GM12865 (cell line): ENCODE results near the gene DTX2.
"Not testable (repeated sequence)": the region's sequence is repeated elsewhere in the genome, so short reads cannot be mapped to it uniquely, and the experiment has no call there.

Source experiments
- DNase-seq: peaks from one replicate; pipeline ENCODE4 v3.0.0; 2010; ENCODE audit warnings: low read depth
- H3K4me3 ChIP-seq: 2 replicates; pipeline ENCODE4 v1.5.1; 2011; ENCODE audit warnings: mild to moderate bottlenecking, low read depth, low read length, control low read depth

DTX2 gene

GRCh38 chr7:76476742-76477474 is 15.4 kb downstream of the DTX2 start:
- H3K4me3 ChIP-seq, DNase-seq: not testable (repeated sequence)

GRCh38 chr7:76479628-76480027 is 18.1 kb downstream of the DTX2 start:
- not testable (repeated sequence) for DNase-seq, H3K4me3 ChIP-seq

DNA sequence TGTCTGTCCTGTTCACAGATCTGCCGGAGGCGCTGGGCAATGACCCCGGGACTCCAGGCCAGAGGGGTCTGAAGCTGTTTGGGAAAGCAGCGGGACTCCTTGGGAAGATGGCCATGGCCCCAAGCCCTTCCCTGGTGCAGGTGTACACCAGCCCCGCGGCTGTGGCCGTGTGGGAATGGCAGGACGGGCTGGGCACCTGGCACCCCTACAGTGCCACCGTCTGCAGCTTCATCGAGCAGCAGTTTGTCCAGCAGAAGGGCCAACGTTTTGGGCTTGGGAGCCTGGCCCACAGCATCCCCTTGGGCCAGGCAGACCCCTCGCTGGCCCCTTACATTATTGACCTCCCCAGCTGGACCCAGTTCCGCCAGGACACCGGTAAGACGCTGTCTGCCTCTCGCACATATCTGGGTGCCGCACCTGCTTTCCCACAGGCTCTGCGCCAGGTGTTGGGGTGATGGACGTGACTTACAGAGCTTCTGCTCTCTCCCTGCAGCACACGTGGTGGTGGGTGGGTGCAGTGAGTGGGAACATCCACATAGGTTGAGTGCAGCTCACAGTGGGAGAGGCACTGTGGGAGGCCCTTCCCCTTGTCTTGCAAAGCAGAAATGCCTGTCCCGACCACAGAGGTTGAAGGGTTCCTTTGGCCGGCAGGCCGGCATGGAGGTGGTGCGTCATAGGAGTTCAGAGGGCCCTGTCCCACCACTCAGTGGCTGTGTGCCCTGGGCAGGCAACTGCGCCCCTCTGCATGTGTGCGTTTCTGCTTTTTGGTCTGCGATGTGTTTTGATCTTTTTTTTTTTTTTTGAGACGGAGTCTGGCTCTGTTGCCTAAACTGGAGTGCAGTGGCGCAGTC is 19.1 kb downstream of the DTX2 start:
- not testable (repeated sequence) for DNase-seq, H3K4me3 ChIP-seq

DNA sequence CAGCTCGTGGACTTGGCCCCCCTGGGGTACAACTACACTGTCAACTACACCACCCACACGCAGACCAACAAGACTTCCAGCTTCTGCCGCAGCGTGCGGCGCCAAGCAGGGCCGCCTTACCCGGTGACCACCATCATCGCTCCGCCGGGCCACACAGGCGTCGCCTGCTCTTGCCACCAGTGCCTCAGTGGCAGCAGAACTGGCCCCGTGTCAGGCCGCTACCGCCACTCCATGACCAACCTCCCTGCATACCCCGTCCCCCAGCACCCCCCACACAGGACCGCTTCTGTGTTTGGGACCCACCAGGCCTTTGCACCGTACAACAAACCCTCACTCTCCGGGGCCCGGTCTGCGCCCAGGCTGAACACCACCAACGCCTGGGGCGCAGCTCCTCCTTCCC is 21.2 kb downstream of the DTX2 start:
- H3K4me3 ChIP-seq, DNase-seq: not testable (repeated sequence)

DNA sequence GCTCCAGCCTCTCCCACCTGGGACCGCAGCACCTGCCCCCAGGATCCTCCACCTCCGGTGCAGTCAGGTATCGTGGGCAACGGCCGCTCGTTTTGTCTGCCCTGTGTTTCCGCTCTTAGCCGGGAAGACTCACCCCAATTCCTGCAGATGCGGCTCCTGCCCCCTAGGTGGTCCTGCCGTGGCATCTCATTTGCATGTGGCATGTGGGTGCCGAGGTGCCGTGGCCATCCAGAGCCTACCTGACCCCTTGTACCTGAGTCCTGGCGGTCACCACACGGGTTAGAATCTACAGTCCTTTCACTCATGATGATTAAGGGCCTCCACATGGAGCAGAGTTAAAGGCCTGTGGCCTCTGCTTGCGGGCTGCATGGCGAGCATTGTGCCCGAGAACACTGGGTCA is 21.6 kb downstream of the DTX2 start:
- H3K4me3 ChIP-seq, DNase-seq: not testable (repeated sequence)

DNA sequence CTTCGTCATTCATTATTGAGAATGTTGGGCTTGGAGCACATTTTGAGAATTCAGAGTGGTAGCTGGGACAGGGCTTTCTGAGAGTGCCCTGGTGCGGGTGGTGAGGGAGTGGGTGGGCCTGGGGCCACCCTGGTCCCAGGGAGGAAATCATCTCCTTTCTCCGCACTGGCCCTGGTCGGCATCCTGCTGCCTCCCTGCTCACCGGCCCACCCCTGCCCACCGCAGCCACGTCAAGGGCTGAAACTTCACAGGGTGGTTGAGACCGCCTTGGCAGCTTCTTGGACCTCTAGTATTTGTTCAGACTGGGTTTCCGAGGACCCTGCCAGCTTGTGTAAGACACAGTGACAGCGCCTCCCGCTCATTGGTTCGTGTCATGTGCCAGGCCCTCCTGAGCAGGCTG is 22.9 kb downstream of the DTX2 start:
- not testable (repeated sequence) for DNase-seq, H3K4me3 ChIP-seq

DNA sequence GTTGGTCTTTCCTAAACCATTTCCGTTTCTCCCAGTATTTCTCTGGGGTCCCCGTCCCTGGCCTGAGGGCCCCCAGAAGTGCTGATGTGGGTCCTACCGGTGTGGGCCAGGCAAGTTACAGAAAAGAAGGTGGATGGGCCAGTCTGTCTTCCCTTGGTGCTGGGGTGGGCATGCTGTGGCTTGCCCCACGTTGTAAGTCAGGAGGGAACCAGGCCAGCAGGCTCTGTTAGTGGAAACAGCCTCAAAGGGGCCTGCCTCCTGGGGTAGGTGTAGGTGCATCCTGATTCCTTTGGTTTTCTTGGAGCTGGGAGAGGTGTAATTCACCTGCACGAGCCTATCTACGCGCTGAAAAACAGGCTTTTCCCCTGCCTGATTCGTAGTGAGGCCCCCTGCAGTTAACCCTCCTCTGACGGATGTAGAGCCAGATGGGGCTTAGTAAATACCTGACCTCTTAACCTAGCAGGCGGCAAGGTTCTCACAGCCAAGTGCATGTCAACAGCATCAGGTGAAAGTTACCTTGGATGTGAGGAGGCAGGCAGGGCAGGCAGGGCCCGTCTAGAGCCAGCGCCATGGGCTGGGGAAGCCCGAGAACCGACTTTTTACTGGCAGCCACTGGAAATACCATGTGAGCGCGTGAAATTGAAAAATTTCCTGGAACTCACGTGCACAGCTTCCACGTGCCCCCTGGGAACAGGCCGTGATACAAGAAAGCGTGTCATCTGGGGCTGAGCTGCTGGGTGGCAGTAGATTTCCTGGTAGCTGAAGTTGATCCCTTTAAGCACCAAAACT is 24.5 kb downstream of the DTX2 start:
- not testable (repeated sequence) for H3K4me3 ChIP-seq, DNase-seq

GRCh38 chr7:76486618-76487017 is 25.1 kb downstream of the DTX2 start:
- not testable (repeated sequence) for DNase-seq, H3K4me3 ChIP-seq

DNA sequence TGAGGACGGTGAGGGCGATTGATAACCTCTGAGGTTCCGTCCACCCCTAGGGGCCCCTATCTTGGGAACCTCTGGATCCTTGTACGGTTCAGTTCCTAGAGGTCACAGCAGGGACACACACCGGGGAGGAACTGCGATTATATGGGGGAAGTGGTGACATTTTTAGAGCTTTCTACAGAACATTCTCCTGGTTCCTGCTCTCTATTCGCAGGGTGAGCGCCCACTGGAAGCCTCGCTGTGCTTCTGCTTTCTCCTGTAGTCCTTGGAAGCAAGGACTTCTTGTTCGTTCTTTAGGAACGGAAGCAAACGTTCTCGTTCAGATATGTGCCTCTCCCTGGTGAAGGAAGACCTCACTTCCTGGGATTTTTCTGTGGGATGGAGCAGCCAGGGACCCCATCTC is 26.5 kb downstream of the DTX2 start:
- not testable (repeated sequence) for H3K4me3 ChIP-seq, DNase-seq

DNA sequence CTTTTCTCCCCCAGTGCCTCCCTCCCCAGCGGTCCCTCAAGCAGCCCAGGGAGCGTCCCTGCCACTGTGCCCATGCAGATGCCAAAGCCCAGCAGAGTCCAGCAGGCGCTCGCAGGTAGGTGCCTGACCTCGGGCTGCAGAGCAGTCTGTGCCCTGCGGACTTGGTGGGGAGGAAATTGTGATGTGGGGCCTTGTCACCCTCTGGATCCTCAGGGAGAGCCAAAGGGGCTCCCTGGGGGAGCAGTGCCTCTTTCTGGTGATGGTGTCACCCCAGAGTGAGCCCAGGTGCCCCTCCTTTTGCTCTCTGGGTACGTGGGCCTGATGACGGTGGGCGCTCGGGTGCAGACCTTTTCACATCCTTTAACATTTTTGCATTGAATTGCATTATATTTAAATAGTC is 30.6 kb downstream of the DTX2 start:
- DNase-seq, H3K4me3 ChIP-seq: not testable (repeated sequence)

DNA sequence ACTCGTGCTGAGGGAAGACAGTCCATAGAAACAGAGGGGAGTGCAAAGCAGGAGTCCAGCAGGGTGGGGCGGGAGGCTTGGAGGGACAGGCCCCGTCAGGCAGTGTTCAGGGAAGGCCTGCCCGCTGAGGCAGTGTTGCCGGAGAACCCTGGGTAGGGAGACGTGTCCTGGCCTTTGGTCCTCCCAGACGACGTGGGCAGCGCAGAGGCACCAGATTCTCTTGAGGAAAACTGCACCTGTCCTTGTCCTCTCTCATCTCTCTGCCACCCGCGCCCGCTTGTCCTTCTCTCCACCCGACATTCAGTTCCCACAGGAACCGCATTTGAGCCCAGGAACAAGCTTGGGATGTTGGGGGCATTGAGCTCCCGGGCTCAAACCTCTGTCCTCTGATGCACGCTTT is 34.2 kb downstream of the DTX2 start:
- DNase-seq, H3K4me3 ChIP-seq: not testable (repeated sequence)

GRCh38 chr7:76497918-76498582 is 36.5 kb downstream of the DTX2 start:
- DNase-seq, H3K4me3 ChIP-seq: not testable (repeated sequence)

DNA sequence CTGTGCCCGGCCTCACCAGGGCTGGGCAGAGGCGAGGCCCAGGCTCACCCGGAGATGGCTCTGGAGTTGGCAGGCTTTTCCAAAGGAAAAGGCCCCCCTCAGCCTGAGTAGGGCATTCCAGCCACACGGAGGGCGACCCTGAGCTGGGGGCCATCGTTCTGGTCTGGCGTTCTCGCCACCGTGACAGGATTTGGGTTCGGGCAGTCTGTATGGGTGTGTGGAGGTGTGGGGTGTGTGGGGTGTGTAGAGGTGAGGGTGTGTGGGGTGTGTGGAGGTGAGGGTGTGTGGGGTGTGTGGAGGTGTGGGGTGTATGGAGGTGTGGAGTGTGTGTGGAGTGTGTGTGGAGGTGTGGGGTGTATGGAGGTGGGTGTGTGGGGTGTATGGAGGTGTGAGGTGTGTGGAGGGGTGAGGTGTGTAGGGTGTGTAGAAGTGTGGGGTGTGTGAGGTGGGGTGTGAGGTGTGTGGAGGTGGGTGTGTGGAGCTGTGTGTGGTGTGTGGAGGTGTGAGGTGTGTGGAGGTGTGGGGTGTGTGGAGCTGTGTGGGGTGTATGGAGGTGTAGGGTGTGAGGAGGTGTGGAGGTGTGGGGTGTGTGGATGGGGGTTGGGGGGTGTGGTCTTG is 37.2 kb downstream of the DTX2 start:
- not testable (repeated sequence) for H3K4me3 ChIP-seq, DNase-seq

GRCh38 chr7:76499201-76499923 is 37.9 kb downstream of the DTX2 start:
- H3K4me3 ChIP-seq, DNase-seq: not testable (repeated sequence)

GRCh38 chr7:76499924-76500241 is 38.4 kb downstream of the DTX2 start:
- H3K4me3 ChIP-seq, DNase-seq: not testable (repeated sequence)

DNA sequence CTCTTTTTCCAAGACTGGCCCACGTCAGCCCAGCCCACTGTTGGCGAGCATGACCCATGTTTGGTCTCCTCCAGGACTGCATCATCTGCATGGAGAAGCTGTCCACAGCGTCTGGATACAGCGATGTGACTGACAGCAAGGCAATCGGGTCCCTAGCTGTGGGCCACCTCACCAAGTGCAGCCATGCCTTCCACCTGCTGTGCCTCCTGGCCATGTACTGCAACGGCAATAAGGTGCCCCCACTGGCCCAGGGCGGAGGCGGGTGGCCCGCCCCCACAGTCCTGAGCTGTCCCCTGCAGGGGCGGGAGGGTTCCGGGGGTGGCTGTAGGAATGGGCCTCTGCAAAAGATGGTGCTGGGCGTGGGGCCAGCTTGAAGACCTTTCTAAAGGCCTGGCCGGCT is 40.7 kb downstream of the DTX2 start:
- H3K4me3 ChIP-seq, DNase-seq: not testable (repeated sequence)

DNA sequence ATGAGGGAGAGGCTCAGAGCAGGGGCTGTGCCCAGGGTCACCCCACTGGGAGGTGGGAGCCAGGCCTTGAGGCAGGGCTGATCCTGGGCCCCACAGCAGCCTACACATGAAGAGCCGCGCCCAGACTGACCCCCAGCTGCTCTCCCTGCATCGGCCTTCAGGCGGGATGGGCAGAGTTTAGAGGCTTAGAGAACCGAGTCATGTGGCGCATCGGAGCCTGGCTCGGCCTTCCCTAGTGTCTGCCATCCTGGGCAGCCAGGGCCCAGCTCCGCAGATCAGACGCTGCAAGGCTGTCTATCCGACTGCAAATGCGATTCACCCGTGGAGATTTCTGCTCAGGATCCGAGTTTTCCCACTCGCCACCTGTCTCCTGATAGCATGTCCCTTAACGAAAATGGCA is 41.3 kb downstream of the DTX2 start:
- H3K4me3 ChIP-seq, DNase-seq: not testable (repeated sequence)

- DNase-seq, H3K4me3 ChIP-seq: not testable (repeated sequence)
Measured at GRCh38 chr7:76503244-76503643, 41.7 kb downstream of the DTX2 start.
